ENCODE measurements around the gene SPRED3. TPM values are rescaled to one million over a fixed set of nuclear protein-coding genes. Genes with fewer than 3 reads are reported as not detected.
"Not testable (repeated sequence)": the region's sequence is repeated elsewhere in the genome, so short reads cannot be mapped to it uniquely, and the experiment has no call there.

The SPRED3 gene
- total RNA-seq, 4 donors from 2014 or later, result 0.05 to 0.81 (median 0.33) TPM

DNA sequence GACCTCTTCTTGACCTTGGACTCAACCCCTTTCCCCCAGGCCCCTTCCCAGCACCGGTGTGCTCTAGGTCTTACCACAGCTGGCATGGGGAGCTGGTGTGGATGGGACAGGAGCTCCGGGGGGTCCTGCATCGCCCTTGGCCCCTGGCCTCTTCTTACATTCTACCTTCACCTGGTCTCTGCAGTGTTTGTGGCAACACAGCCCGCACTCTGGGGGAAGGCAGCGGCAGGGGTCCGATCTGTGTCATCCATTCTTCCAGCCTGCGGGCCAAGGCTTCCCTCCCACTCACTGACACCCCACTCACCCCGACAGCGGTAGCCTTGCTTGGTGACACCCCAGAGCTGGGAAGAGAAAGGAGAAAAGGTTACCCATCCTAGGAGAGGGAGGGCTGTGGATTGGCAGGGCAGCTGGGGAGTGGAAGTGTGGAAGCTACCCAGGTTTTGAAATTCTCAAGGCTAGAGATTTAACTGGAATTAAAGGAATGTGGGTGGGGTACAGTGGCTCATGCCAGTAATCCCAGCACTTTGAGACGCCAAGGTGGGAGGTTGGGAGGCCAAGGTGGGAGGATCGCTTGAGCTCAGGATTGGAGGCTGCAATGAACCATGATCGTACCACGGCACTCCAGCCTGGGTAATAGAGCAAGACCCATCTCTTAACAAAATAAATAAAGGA is 22.7 kb downstream of the SPRED3 start:
- WGBS, 2 donors (ENCODE audit: low coverage in 1 of 2), result 64 to 78% methylated on average over 2 to 4 of the region's 13 CpGs
- Histone ChIP-seq H3K9me3 (no peaks in the 10 kb centered on the region), H3K27ac (no peak overlapping the region), H3K27me3 (peaks cover 32% of the 10 kb centered on the region), H3K4me3 (no peak overlapping the region), H3K36me3 (peaks cover 0 to 27% of the 10 kb centered on the region in 2 donors), H3K4me1 (no peaks in the 10 kb centered on the region)
- no peak for TF ChIP-seq POLR2AphosphoS5 (IDR thresholded peaks at IDR 0.05)
- no peak for TF ChIP-seq POLR2A (IDR thresholded peaks at IDR 0.05)
- TF ChIP-seq EP300 (IDR thresholded peaks at IDR 0.05), result no peak
- no peak for TF ChIP-seq CTCF (IDR thresholded peaks at IDR 0.05)
- no peak for ATAC-seq

- not testable (repeated sequence) for H3K27ac ChIP-seq, H3K9me3 ChIP-seq, H3K4me1 ChIP-seq, H3K4me3 ChIP-seq, ATAC-seq
- WGBS, 2 donors (ENCODE audit: low coverage in 1 of 2), result 82 to 92% methylated on average over 2 to 3 of the region's 5 CpGs
- H3K36me3 ChIP-seq, result peaks cover 0 to 19% of the 10 kb centered on the region in 2 donors
- peaks cover 35% of the 10 kb centered on the region for H3K27me3 ChIP-seq
Observed at GRCh38 chr19:38411898-38412297, 23.4 kb downstream of the SPRED3 start.

GRCh38 chr19:38412491-38412890 is 24.0 kb downstream of the SPRED3 start:
- peaks cover 0 to 1% (median 0%) of the 10 kb centered on the region in 3 donors for H3K4me1 ChIP-seq
- peaks cover 0 to 13% of the 10 kb centered on the region in 2 donors for H3K36me3 ChIP-seq
- WGBS, 2 donors (ENCODE audit: low coverage in 1 of 2), result 89 to 90% methylated on average over 5 to 8 of the region's 8 CpGs
- TF ChIP-seq CTCF (IDR thresholded peaks at IDR 0.05) (no peak), POLR2AphosphoS5 (IDR thresholded peaks at IDR 0.05) (no peak), EP300 (IDR thresholded peaks at IDR 0.05) (no peak), POLR2A (IDR thresholded peaks at IDR 0.05) (no peak)
- no peak overlapping the region for H3K27ac ChIP-seq
- ATAC-seq, result no peak
- H3K9me3 ChIP-seq, result no peaks in the 10 kb centered on the region
- peaks cover 41% of the 10 kb centered on the region for H3K27me3 ChIP-seq
- no peak overlapping the region for H3K4me3 ChIP-seq

DNA sequence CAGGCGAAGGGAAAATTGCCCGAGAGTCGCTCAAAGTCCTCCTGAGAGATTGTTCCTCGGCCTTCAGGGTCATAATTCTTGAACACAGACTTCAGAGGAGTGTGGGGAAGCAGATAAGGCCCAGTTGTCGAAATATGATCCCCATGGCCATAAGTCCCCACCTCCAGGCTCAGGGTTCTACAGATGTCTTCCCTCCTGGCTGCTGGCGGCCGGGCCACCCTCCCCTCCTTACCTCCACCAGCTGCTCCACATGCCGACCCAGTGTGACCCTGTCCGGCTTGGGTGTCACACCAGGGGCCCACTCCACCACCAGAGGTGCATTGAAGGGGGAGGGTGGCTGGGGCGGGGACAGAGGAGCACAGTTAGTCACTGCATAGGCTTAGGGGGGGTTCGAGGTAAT is 24.5 kb downstream of the SPRED3 start:
- 69 to 80% methylated on average over 1 to 7 of the region's 11 CpGs for WGBS, 2 donors (ENCODE audit: low coverage in 1 of 2)
- peaks cover 0 to 6% (median 3%) of the 10 kb centered on the region in 3 donors for H3K4me1 ChIP-seq
- no peak overlapping the region for H3K4me3 ChIP-seq
- peaks cover 45% of the 10 kb centered on the region for H3K27me3 ChIP-seq
- H3K9me3 ChIP-seq, result no peaks in the 10 kb centered on the region
- peaks cover 0 to 9% of the 10 kb centered on the region in 2 donors for H3K36me3 ChIP-seq
- H3K27ac ChIP-seq, result no peak overlapping the region
- no peak for TF ChIP-seq POLR2A (IDR thresholded peaks at IDR 0.05)
- no peak for TF ChIP-seq EP300 (IDR thresholded peaks at IDR 0.05)
- TF ChIP-seq CTCF (IDR thresholded peaks at IDR 0.05), result no peak
- TF ChIP-seq POLR2AphosphoS5 (IDR thresholded peaks at IDR 0.05), result no peak
- no peak for ATAC-seq

DNA sequence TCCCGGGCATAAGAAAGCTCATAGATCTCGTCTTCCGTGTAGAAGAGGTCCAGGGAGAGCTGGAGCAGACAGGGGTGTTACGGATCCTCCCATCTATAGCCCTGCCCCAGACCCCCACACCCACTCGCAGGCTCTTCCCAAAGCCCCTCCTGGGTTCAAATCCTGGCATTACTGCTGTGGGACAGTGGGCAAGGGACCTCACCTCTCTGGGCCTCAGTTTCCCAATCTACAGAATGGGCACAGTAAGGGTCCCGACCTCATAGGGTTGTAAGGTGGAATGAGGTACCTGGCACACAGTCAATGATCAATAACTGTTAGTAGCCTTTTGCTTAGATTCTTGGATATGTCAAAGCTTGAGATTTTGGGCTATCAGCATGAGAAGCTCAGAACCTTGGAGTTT is 24.9 kb downstream of the SPRED3 start:
- whole genome bisulfite sequencing, 2 donors (ENCODE audit: low coverage in 1 of 2), result 84% methylated on average over 2 of the region's 6 CpGs; no CpG with 5 or more reads in 1 of the 2 donors
- Histone ChIP-seq H3K27ac (no peak overlapping the region), H3K27me3 (peaks cover 50% of the 10 kb centered on the region), H3K4me1 (peaks cover 0 to 11% (median 7%) of the 10 kb centered on the region in 3 donors), H3K4me3 (no peak overlapping the region), H3K9me3 (no peaks in the 10 kb centered on the region), H3K36me3 (peaks cover 0 to 4% of the 10 kb centered on the region in 2 donors)
- TF ChIP-seq POLR2A (IDR thresholded peaks at IDR 0.05) (no peak), CTCF (IDR thresholded peaks at IDR 0.05) (no peak), POLR2AphosphoS5 (IDR thresholded peaks at IDR 0.05) (no peak), EP300 (IDR thresholded peaks at IDR 0.05) (no peak)
- ATAC-seq, result no peak

Data from gastroesophageal sphincter (tissue), 4 donors.